Measurements from ENCODE around the gene ZDHHC19. TPM values are rescaled to one million over a fixed set of nuclear protein-coding genes. Genes with fewer than 3 reads are reported as not detected.

ZDHHC19 gene
- total and polyA plus RNA-seq, 2 donors = 0.19 to 0.68 TPM

GRCh38 chr3:196227121-196227561 is 15.9 kb upstream of the ZDHHC19 start:
- H3K4me3 ChIP-seq (ENCODE audit: low read length in 2 of 2) = no peak overlapping the region
- no peaks in the 10 kb centered on the region for H3K36me3 ChIP-seq (ENCODE audit: control insufficient read depth in 2 of 2, insufficient read depth in 2 of 2, low read length in 1 of 2)
- no peaks in the 10 kb centered on the region for H3K9me3 ChIP-seq (ENCODE audit: control insufficient read depth in 2 of 2, insufficient read depth in 1 of 2, low read length in 1 of 2)
- DNase-seq (ENCODE audit: low read depth in 6 of 9, low spot score in 9 of 9) = no peak
- H3K27me3 ChIP-seq (ENCODE audit: control insufficient read depth in 2 of 2, insufficient read depth in 1 of 2, low read length in 1 of 2) = no peaks in the 10 kb centered on the region
- 94% methylated on average over 14 of the region's 14 CpGs for WGBS
- H3K27ac ChIP-seq (ENCODE audit: low read depth in 1 of 2, low read length in 1 of 2) = no peak overlapping the region
- H3K4me1 ChIP-seq (ENCODE audit: control insufficient read depth in 2 of 2, insufficient read depth in 2 of 2, low read length in 2 of 2) = no peaks in the 10 kb centered on the region

- Histone ChIP-seq H3K9me3 (ENCODE audit: control insufficient read depth in 2 of 2, insufficient read depth in 1 of 2, low read length in 1 of 2) (no peaks in the 10 kb centered on the region), H3K4me1 (ENCODE audit: control insufficient read depth in 2 of 2, insufficient read depth in 2 of 2, low read length in 2 of 2) (peaks cover 0 to 2% of the 10 kb centered on the region in 2 donors), H3K27ac (ENCODE audit: low read depth in 1 of 2, low read length in 1 of 2) (no peak overlapping the region), H3K27me3 (ENCODE audit: control insufficient read depth in 2 of 2, insufficient read depth in 1 of 2, low read length in 1 of 2) (no peaks in the 10 kb centered on the region), H3K4me3 (ENCODE audit: low read length in 2 of 2) (no peak overlapping the region), H3K36me3 (ENCODE audit: control insufficient read depth in 2 of 2, insufficient read depth in 2 of 2, low read length in 1 of 2) (no peaks in the 10 kb centered on the region)
- DNase-seq (ENCODE audit: low read depth in 6 of 9, low spot score in 9 of 9) = no peak
- WGBS = 95% methylated on average over 15 of the region's 15 CpGs
Observed at GRCh38 chr3:196225763-196226364, 14.7 kb upstream of the ZDHHC19 start.

GRCh38 chr3:196225086-196225485 is 13.9 kb upstream of the ZDHHC19 start:
- H3K4me1 ChIP-seq (ENCODE audit: control insufficient read depth in 2 of 2, insufficient read depth in 2 of 2, low read length in 2 of 2) = peaks cover 0 to 3% of the 10 kb centered on the region in 2 donors
- DNase-seq (ENCODE audit: low read depth in 6 of 9, low spot score in 9 of 9) = no peak
- WGBS = 98% methylated on average over 10 of the region's 10 CpGs

GRCh38 chr3:196222876-196223595 is 11.8 kb upstream of the ZDHHC19 start:
- peaks cover 0 to 13% of the 10 kb centered on the region in 2 donors for H3K4me1 ChIP-seq (ENCODE audit: control insufficient read depth in 2 of 2, insufficient read depth in 2 of 2, low read length in 2 of 2)
- no peak overlapping the region for H3K4me3 ChIP-seq (ENCODE audit: low read length in 2 of 2)
- no peak for DNase-seq (ENCODE audit: low read depth in 6 of 9, low spot score in 9 of 9)
- 90% methylated on average over 19 of the region's 19 CpGs for WGBS
- no peaks in the 10 kb centered on the region for H3K27me3 ChIP-seq (ENCODE audit: control insufficient read depth in 2 of 2, insufficient read depth in 1 of 2, low read length in 1 of 2)
- no peaks in the 10 kb centered on the region for H3K9me3 ChIP-seq (ENCODE audit: control insufficient read depth in 2 of 2, insufficient read depth in 1 of 2, low read length in 1 of 2)
- H3K36me3 ChIP-seq (ENCODE audit: control insufficient read depth in 2 of 2, insufficient read depth in 2 of 2, low read length in 1 of 2) = no peaks in the 10 kb centered on the region
- no peak overlapping the region for H3K27ac ChIP-seq (ENCODE audit: low read depth in 1 of 2, low read length in 1 of 2)

More at GRCh38 chr3:196225086-196225485, 13.9 kb upstream of the ZDHHC19 start:
- no peaks in the 10 kb centered on the region for H3K36me3 ChIP-seq (ENCODE audit: control insufficient read depth in 2 of 2, insufficient read depth in 2 of 2, low read length in 1 of 2)
- no peak overlapping the region for H3K27ac ChIP-seq (ENCODE audit: low read depth in 1 of 2, low read length in 1 of 2)
- no peak overlapping the region for H3K4me3 ChIP-seq (ENCODE audit: low read length in 2 of 2)
- no peaks in the 10 kb centered on the region for H3K27me3 ChIP-seq (ENCODE audit: control insufficient read depth in 2 of 2, insufficient read depth in 1 of 2, low read length in 1 of 2)
- no peaks in the 10 kb centered on the region for H3K9me3 ChIP-seq (ENCODE audit: control insufficient read depth in 2 of 2, insufficient read depth in 1 of 2, low read length in 1 of 2)

GRCh38 chr3:196220991-196221390 is 9.8 kb upstream of the ZDHHC19 start:
- Histone ChIP-seq H3K27ac (ENCODE audit: low read depth in 1 of 2, low read length in 1 of 2) (no peak overlapping the region), H3K36me3 (ENCODE audit: control insufficient read depth in 2 of 2, insufficient read depth in 2 of 2, low read length in 1 of 2) (no peaks in the 10 kb centered on the region), H3K27me3 (ENCODE audit: control insufficient read depth in 2 of 2, insufficient read depth in 1 of 2, low read length in 1 of 2) (peaks cover 0 to 11% of the 10 kb centered on the region in 2 donors), H3K4me1 (ENCODE audit: control insufficient read depth in 2 of 2, insufficient read depth in 2 of 2, low read length in 2 of 2) (peaks cover 0 to 13% of the 10 kb centered on the region in 2 donors), H3K4me3 (ENCODE audit: low read length in 2 of 2) (no peak overlapping the region), H3K9me3 (ENCODE audit: control insufficient read depth in 2 of 2, insufficient read depth in 1 of 2, low read length in 1 of 2) (no peaks in the 10 kb centered on the region)
- DNase-seq (ENCODE audit: low read depth in 6 of 9, low spot score in 9 of 9) = no peak
- 95% methylated on average over 7 of the region's 7 CpGs for WGBS

- H3K4me1 ChIP-seq (ENCODE audit: control insufficient read depth in 2 of 2, insufficient read depth in 2 of 2, low read length in 2 of 2) = peaks cover 0 to 13% of the 10 kb centered on the region in 2 donors
- H3K4me3 ChIP-seq (ENCODE audit: low read length in 2 of 2) = no peak overlapping the region
- WGBS = 92% methylated on average over 10 of the region's 10 CpGs
- no peaks in the 10 kb centered on the region for H3K36me3 ChIP-seq (ENCODE audit: control insufficient read depth in 2 of 2, insufficient read depth in 2 of 2, low read length in 1 of 2)
- peak overlapping the region in 1 of 2 donors; percentile 25 for H3K27ac ChIP-seq (ENCODE audit: low read depth in 1 of 2, low read length in 1 of 2)
- no peaks in the 10 kb centered on the region for H3K9me3 ChIP-seq (ENCODE audit: control insufficient read depth in 2 of 2, insufficient read depth in 1 of 2, low read length in 1 of 2)
- DNase-seq (ENCODE audit: low read depth in 6 of 9, low spot score in 9 of 9) = no peak
- H3K27me3 ChIP-seq (ENCODE audit: control insufficient read depth in 2 of 2, insufficient read depth in 1 of 2, low read length in 1 of 2) = peaks cover 0 to 15% of the 10 kb centered on the region in 2 donors
Observed at GRCh38 chr3:196220587-196220986, 9.4 kb upstream of the ZDHHC19 start.

- 97% methylated on average over 19 of the region's 19 CpGs for WGBS
- DNase-seq (ENCODE audit: low read depth in 6 of 9, low spot score in 9 of 9) = no peak
- no peak overlapping the region for H3K4me3 ChIP-seq (ENCODE audit: low read length in 2 of 2)
Observed at GRCh38 chr3:196219970-196220311, 8.7 kb upstream of the ZDHHC19 start.

GRCh38 chr3:196219194-196219969 is 8.2 kb upstream of the ZDHHC19 start:
- Histone ChIP-seq H3K4me1 (ENCODE audit: control insufficient read depth in 2 of 2, insufficient read depth in 2 of 2, low read length in 2 of 2) (peaks cover 0 to 13% of the 10 kb centered on the region in 2 donors), H3K36me3 (ENCODE audit: control insufficient read depth in 2 of 2, insufficient read depth in 2 of 2, low read length in 1 of 2) (no peaks in the 10 kb centered on the region), H3K4me3 (ENCODE audit: low read length in 2 of 2) (no peak overlapping the region), H3K27me3 (ENCODE audit: control insufficient read depth in 2 of 2, insufficient read depth in 1 of 2, low read length in 1 of 2) (peaks cover 0 to 19% of the 10 kb centered on the region in 2 donors), H3K9me3 (ENCODE audit: control insufficient read depth in 2 of 2, insufficient read depth in 1 of 2, low read length in 1 of 2) (no peaks in the 10 kb centered on the region), H3K27ac (ENCODE audit: low read depth in 1 of 2, low read length in 1 of 2) (peak overlapping the region in 1 of 2 donors; percentile 63)
- peak in 6 of 9 donors; percentile 34 to 83 (median 54) for DNase-seq (ENCODE audit: low read depth in 6 of 9, low spot score in 9 of 9)
- WGBS = 28% methylated on average over 19 of the region's 19 CpGs

More at GRCh38 chr3:196219970-196220311, 8.7 kb upstream of the ZDHHC19 start:
- no peak overlapping the region for H3K27ac ChIP-seq (ENCODE audit: low read depth in 1 of 2, low read length in 1 of 2)
- H3K27me3 ChIP-seq (ENCODE audit: control insufficient read depth in 2 of 2, insufficient read depth in 1 of 2, low read length in 1 of 2) = peaks cover 0 to 18% of the 10 kb centered on the region in 2 donors
- peaks cover 0 to 13% of the 10 kb centered on the region in 2 donors for H3K4me1 ChIP-seq (ENCODE audit: control insufficient read depth in 2 of 2, insufficient read depth in 2 of 2, low read length in 2 of 2)
- H3K9me3 ChIP-seq (ENCODE audit: control insufficient read depth in 2 of 2, insufficient read depth in 1 of 2, low read length in 1 of 2) = no peaks in the 10 kb centered on the region
- H3K36me3 ChIP-seq (ENCODE audit: control insufficient read depth in 2 of 2, insufficient read depth in 2 of 2, low read length in 1 of 2) = no peaks in the 10 kb centered on the region

Data from thymus (tissue), 11 donors.